Esophagus muscularis mucosa (tissue), 3 donors: ENCODE data around the gene ARPC1A.

Source experiments
- CTCF ChIP-seq, 3 experiments: fragments of 200-600 bp in 2 of 3; fragments of 450-650 bp in 1 of 3; sonication (generic) in 2 of 3; IDR thresholded peaks; one replicate each; pipeline ENCODE4 v1.5.1; 2017 to 2019; ENCODE audit warnings: antibody characterized with exemption in 3 of 3, mild to moderate bottlenecking in 2 of 3, moderate library complexity in 1 of 3
- POLR2A ChIP-seq: fragments of 450-650 bp; IDR thresholded peaks from one replicate; pipeline ENCODE4 v1.6.1; 2017; ENCODE audit warnings: antibody characterized with exemption, moderate library complexity, mild to moderate bottlenecking, low read depth
- POLR2AphosphoS5 ChIP-seq, 2 donors: sonication (generic); formaldehyde crosslinking; IDR thresholded peaks; one replicate each; pipeline ENCODE4 v1.6.1; 2017; ENCODE audit warnings: antibody characterized with exemption in 2 of 2

GRCh38 chr7:99366646-99367045, 40.9 kb downstream of the ARPC1A start:
- TF ChIP-seq POLR2A (no peak), CTCF (IDR thresholded peaks at IDR 0.05) (no peak), POLR2AphosphoS5 (IDR thresholded peaks at IDR 0.05) (no peak)
